SU-DHL-6 (cell line): ENCODE results near the gene ID4.
A peak's percentile ranks its signal among the peaks of the same experiment; 100 is the strongest.

Experiments
- EZH2phosphoT487 ChIP-seq: fragments of 200-600 bp; sonication (generic), shearing (Covaris generic); conservative IDR thresholded peaks from 2 replicates; pipeline ENCODE4 v1.6.1; 2018; ENCODE audit warnings: mild to moderate bottlenecking, antibody characterized with exemption, low read length, moderate library complexity, mixed read lengths
- TF ChIP-seq, protein P1 (sequence below): fragments of 200-600 bp; sonication (generic); IDR thresholded peaks from one replicate; pipeline ENCODE4 v1.5.1; 2017; ENCODE audit warnings: antibody characterized with exemption, mild to moderate bottlenecking, low read length, moderate library complexity; ENCODE audit not compliant: insufficient read depth, poor library complexity, severe bottlenecking

- TF ChIP-seq, protein P1, sequence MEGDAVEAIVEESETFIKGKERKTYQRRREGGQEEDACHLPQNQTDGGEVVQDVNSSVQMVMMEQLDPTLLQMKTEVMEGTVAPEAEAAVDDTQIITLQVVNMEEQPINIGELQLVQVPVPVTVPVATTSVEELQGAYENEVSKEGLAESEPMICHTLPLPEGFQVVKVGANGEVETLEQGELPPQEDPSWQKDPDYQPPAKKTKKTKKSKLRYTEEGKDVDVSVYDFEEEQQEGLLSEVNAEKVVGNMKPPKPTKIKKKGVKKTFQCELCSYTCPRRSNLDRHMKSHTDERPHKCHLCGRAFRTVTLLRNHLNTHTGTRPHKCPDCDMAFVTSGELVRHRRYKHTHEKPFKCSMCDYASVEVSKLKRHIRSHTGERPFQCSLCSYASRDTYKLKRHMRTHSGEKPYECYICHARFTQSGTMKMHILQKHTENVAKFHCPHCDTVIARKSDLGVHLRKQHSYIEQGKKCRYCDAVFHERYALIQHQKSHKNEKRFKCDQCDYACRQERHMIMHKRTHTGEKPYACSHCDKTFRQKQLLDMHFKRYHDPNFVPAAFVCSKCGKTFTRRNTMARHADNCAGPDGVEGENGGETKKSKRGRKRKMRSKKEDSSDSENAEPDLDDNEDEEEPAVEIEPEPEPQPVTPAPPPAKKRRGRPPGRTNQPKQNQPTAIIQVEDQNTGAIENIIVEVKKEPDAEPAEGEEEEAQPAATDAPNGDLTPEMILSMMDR = no peak
- 0 out of 2 replicates have a peak, but pooled peaks have one; percentile 41 for TF ChIP-seq EZH2phosphoT487
Measured at GRCh38 chr6:19848465-19849029, 11.4 kb downstream of the ID4 start.
